Chondrocyte (in vitro differentiated cells): ENCODE measurements around the gene COQ8A. TPM values are rescaled to one million over a fixed set of nuclear protein-coding genes. Genes with fewer than 3 reads are reported as not detected.

Experiments used
- DNase-seq: peaks from one replicate; pipeline ENCODE4 v3.0.0; 2021; ENCODE audit warnings: mixed read lengths, low spot score
- H3K27ac Mint-ChIP-seq: one replicate; pipeline ENCODE4 v1.8.0; 2021; ENCODE audit warnings: mild to moderate bottlenecking, moderate library complexity, mixed read lengths; ENCODE audit not compliant: unreplicated experiment
- H3K27me3 Mint-ChIP-seq: 2 replicates; pipeline ENCODE4 v1.8.0; 2021; ENCODE audit warnings: low read depth, mixed read lengths
- H3K36me3 Mint-ChIP-seq: 2 replicates; pipeline ENCODE4 v1.8.0; 2021; ENCODE audit warnings: low read depth, mixed read lengths
- H3K4me1 Mint-ChIP-seq: 2 replicates; pipeline ENCODE4 v1.8.0; 2021; ENCODE audit warnings: low read depth, mild to moderate bottlenecking, mixed read lengths
- H3K4me3 Mint-ChIP-seq: one replicate; pipeline ENCODE4 v1.8.0; 2021; ENCODE audit warnings: mild to moderate bottlenecking, moderate library complexity, mixed read lengths; ENCODE audit not compliant: unreplicated experiment
- H3K9me3 Mint-ChIP-seq: 2 replicates; pipeline ENCODE4 v1.8.0; 2021; ENCODE audit warnings: low read depth, mixed read lengths
- CTCF ChIP-seq: fragments of 200-600 bp; sonication (generic); IDR thresholded peaks from 2 replicates; pipeline ENCODE4 v1.5.0; 2021; ENCODE audit warnings: antibody characterized with exemption, mild to moderate bottlenecking, moderate library complexity
- long read RNA-seq: library from polyadenylated mRNA; stranded (forward); transcript quantifications from one replicate; pipeline ENCODE4 v2.0.0, GENCODE V29; 2021
- total RNA-seq: library from RNA; stranded (reverse); gene quantifications from 3 replicates; pipeline ENCODE4 v1.2.1, GENCODE V29; 2021

The COQ8A gene
- 6.6 to 10.2 TPM (median 7.4 TPM) in 3 replicates for total RNA-seq
- long read RNA-seq, transcript COQ8A-201 (15 exons, 2,872 nt): major isoform, 21 of 32 reads
- long read RNA-seq, partial matches to known transcripts: 7 of 32 reads
- long read RNA-seq, other reads (novel, unspliced or antisense): 4 of 32 reads

DNA sequence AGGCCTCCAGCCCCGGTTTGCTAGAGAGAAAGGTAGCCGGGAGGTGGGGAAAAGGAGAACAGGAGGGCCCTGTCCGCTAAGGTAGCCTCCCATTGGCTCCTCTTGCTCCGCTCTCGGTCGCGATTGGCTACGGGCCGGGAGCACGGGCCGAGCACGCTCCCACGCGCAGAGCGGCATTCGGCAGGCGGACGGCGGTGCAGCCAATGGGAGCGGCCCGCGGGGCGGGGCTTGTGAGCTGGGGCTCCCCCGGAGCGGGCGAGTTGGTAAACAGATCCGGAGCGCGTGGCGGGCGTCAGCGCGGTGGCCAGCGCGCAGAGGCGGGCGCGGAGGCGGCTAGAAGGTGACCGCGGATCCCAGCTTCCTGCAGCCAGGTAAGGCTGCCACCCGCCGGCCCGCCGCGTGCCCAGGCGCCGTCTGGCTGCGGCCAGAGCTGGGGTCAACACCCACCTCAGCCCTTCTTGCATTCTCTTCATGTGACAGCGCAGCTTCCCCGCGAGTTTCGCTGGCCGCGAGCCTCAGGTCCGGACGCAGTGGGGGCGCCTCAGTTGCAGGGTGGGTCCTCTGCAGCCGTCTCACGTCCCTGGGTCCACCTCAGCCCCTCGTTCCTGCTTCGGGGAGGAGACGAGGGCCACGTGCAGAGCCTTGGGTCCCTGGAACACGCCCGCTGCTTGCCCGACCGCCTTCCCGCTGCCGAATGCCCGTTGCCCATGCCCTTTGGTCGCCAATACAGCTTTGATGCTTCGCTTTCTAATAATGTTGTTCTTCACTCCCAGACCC is at the start of gene COQ8A:
Gene COQ8A, plus strand, starts transcription at position 266 of the 777 bp plus-strand sequence. CDS start 21,092 bp downstream, outside the sequence.
- TF ChIP-seq CTCF: peak; percentile 11
- H3K9me3 Mint-ChIP-seq: peaks cover 4% of the 10 kb centered on the region

DNA sequence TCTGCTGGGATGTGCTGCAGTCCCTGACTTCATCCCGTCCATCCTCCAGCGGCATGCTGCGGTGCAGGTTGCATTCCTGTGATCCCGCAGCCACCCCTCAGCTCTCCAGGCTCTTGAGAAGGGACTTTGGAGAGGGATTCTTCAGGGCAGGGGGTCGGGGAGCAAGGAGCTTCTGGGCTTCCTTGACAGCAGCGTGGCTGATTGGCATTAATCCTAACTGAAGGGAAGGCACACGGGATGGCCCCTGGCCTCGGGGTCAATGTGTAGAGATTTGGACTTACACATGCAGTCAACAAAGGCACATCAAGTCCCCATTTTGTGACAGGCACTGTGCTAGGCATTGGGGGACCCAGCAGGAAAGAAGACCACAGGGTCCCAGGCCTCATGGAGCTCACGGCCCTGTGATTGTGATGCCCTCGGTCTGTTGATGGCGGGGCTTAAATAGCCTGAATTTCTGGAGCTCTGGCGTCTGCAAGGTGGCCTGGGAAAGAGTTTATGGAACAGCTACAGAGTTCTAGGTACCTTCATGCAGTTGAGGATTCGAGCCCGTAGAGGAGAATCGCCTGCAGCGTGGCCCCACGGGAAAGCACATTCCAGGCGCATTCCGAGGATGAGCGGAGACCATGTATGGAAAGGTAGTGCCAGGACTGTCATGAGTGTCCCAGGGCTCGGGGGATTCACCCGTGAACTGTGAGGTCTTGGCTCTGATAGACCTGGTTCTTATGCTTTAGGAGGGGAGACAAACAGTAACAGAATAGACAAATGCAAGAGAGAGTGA is 49.6 kb upstream of the COQ8A start:
- H3K27ac Mint-ChIP-seq: no peak overlapping the region

More for the DNA sequence above, at the start of gene COQ8A:
- H3K4me3 Mint-ChIP-seq: peak within 1 kb of the TSS; percentile 80
- H3K27me3 Mint-ChIP-seq: no peaks in the 10 kb centered on the region
- H3K36me3 Mint-ChIP-seq: peaks cover 4% of the 10 kb centered on the region
- peak; percentile 100 for DNase-seq
- peaks cover 19% of the 10 kb centered on the region for H3K4me1 Mint-ChIP-seq
- peak within 1 kb of the TSS; percentile 95 for H3K27ac Mint-ChIP-seq

DNA sequence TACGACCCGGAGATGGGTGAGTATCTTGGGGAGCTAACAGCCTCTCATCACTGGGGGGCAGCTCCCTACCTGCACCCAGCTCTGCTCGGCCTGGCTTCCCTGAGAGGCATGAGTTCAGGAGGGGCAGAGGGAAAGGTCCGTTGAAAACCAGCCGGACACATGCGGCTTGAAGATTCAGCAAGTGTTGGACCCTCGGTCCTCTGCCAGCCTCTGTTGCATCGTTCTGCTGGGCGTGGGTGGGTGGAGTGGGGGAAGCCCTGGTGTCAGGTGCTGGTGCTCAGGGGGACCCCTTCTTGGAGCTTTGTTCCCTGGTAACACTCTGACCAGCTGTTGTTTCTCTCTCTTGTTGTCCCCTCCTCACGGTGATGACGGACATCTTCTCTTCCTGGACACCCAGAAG is 48.7 kb upstream of the COQ8A start:
- H3K36me3 Mint-ChIP-seq: peaks cover 25% of the 10 kb centered on the region
- no peaks in the 10 kb centered on the region for H3K9me3 Mint-ChIP-seq
- H3K27ac Mint-ChIP-seq: no peak overlapping the region
- peaks cover 9% of the 10 kb centered on the region for H3K4me1 Mint-ChIP-seq
- no peak overlapping the region for H3K4me3 Mint-ChIP-seq
- no peak for DNase-seq
- TF ChIP-seq CTCF: no peak
- no peaks in the 10 kb centered on the region for H3K27me3 Mint-ChIP-seq

More for the DNA sequence above, 49.6 kb upstream of the COQ8A start:
- no peak for DNase-seq
- Mint-ChIP-seq H3K36me3 (peaks cover 26% of the 10 kb centered on the region), H3K9me3 (no peaks in the 10 kb centered on the region), H3K4me3 (no peak overlapping the region), H3K4me1 (peaks cover 9% of the 10 kb centered on the region), H3K27me3 (no peaks in the 10 kb centered on the region)
- no peak for TF ChIP-seq CTCF

GRCh38 chr1:226891846-226892523 is 48.1 kb upstream of the COQ8A start:
- TF ChIP-seq CTCF: no peak
- peaks cover 23% of the 10 kb centered on the region for H3K36me3 Mint-ChIP-seq
- peak overlapping the region; percentile 46 for H3K27ac Mint-ChIP-seq
- H3K9me3 Mint-ChIP-seq: no peaks in the 10 kb centered on the region
- H3K4me1 Mint-ChIP-seq: peaks cover 9% of the 10 kb centered on the region
- H3K27me3 Mint-ChIP-seq: no peaks in the 10 kb centered on the region
- H3K4me3 Mint-ChIP-seq: no peak overlapping the region
- no peak for DNase-seq

GRCh38 chr1:226892524-226892875 is 47.6 kb upstream of the COQ8A start:
- H3K27me3 Mint-ChIP-seq: no peaks in the 10 kb centered on the region
- H3K27ac Mint-ChIP-seq: peak overlapping the region; percentile 46

More at GRCh38 chr1:226892524-226892875, 47.6 kb upstream of the COQ8A start:
- Mint-ChIP-seq H3K4me1 (peaks cover 9% of the 10 kb centered on the region), H3K9me3 (no peaks in the 10 kb centered on the region), H3K4me3 (no peak overlapping the region), H3K36me3 (peaks cover 25% of the 10 kb centered on the region)
- no peak for TF ChIP-seq CTCF
- DNase-seq: no peak
